MM.1S (cell line): Measurements from ENCODE around the gene TUBGCP3.

Experiments used
- DNase-seq: peaks from one replicate; pipeline ENCODE4 v3.0.0-alpha.2; 2015
- H2AFZ ChIP-seq: fragments of 300-600 bp; sonication (generic); 2 replicates; pipeline ENCODE4 v1.6.0; 2016; ENCODE audit warnings: antibody characterized with exemption, low read length
- H3F3A ChIP-seq: fragments of 300-600 bp; sonication (generic); 2 replicates; pipeline ENCODE4 v1.6.1; 2016; ENCODE audit warnings: mild to moderate bottlenecking, antibody characterized with exemption, low read length, moderate library complexity, mixed read lengths; ENCODE audit not compliant: insufficient read depth
- H3K27ac ChIP-seq: fragments of 300-600 bp; sonication (generic); 2 replicates; pipeline ENCODE4 v1.5.1; 2016; ENCODE audit warnings: mild to moderate bottlenecking, low read length
- H3K27me3 ChIP-seq: fragments of 300-600 bp; sonication (generic); replicated peaks from 2 replicates; pipeline ENCODE4 v1.6.0; 2016; ENCODE audit warnings: low read length; ENCODE audit not compliant: insufficient read depth
- H3K36me3 ChIP-seq: fragments of 300-600 bp; sonication (generic); replicated peaks from 2 replicates; pipeline ENCODE4 v1.6.1; 2016; ENCODE audit warnings: mild to moderate bottlenecking, low read length, mixed read lengths; ENCODE audit not compliant: insufficient read depth
- H3K4me1 ChIP-seq: fragments of 300-600 bp; sonication (generic); 2 replicates; pipeline ENCODE4 v1.6.1; 2016; ENCODE audit warnings: low read length, mixed read lengths
- H3K4me2 ChIP-seq: fragments of 300-600 bp; sonication (generic); 2 replicates; pipeline ENCODE4 v1.6.0; 2016; ENCODE audit warnings: low read depth, low read length
- H3K4me3 ChIP-seq: fragments of 300-600 bp; sonication (generic); 2 replicates; pipeline ENCODE4 v1.5.1; 2016; ENCODE audit warnings: low read length, mixed read lengths
- H3K79me2 ChIP-seq: fragments of 300-600 bp; sonication (generic); 2 replicates; pipeline ENCODE4 v1.6.1; 2016; ENCODE audit warnings: mixed run types, low read length, mixed read lengths
- H3K9ac ChIP-seq: fragments of 300-600 bp; sonication (generic); 2 replicates; pipeline ENCODE4 v1.6.1; 2016; ENCODE audit warnings: low read length, mixed read lengths
- H3K9me2 ChIP-seq: fragments of 300-600 bp; sonication (generic); replicated peaks from 2 replicates; pipeline ENCODE4 v1.6.1; 2016; ENCODE audit warnings: mild to moderate bottlenecking, low read length, mixed read lengths; ENCODE audit not compliant: insufficient read depth
- H3K9me3 ChIP-seq: fragments of 300-600 bp; sonication (generic); replicated peaks from 2 replicates; pipeline ENCODE4 v1.6.1; 2016; ENCODE audit warnings: mild to moderate bottlenecking, low read length, mixed read lengths; ENCODE audit not compliant: insufficient read depth
- H4K20me1 ChIP-seq: fragments of 300-600 bp; sonication (generic); 2 replicates; pipeline ENCODE4 v1.6.1; 2016; ENCODE audit warnings: mild to moderate bottlenecking, low read length, moderate library complexity, mixed read lengths; ENCODE audit not compliant: insufficient read depth
- CTCF ChIP-seq: fragments of 300-600 bp; sonication (generic); IDR thresholded peaks from 2 replicates; pipeline ENCODE4 v1.5.1; 2016; ENCODE audit warnings: antibody characterized with exemption, low read length, mixed read lengths
- EZH2 ChIP-seq: fragments of 300-600 bp; sonication (generic); optimal IDR thresholded peaks from 2 replicates; pipeline ENCODE3; 2017; ENCODE audit warnings: low read depth, mild to moderate bottlenecking, antibody characterized with exemption, low read length, mixed read lengths
- EZH2phosphoT487 ChIP-seq: fragments of 300-600 bp; sonication (generic); IDR thresholded peaks from 2 replicates; pipeline ENCODE4 v1.6.1; 2018; ENCODE audit warnings: antibody characterized with exemption, low read length

Gene TUBGCP3

GRCh38 chr13:112582263-112582662 is 5.7 kb downstream of the TUBGCP3 start:
- no peak overlapping the region for H3K4me2 ChIP-seq
- no peak overlapping the region for H2AFZ ChIP-seq
- peaks cover 99% of the 10 kb centered on the region for H3K79me2 ChIP-seq
- peaks cover 8% of the 10 kb centered on the region for H3K4me1 ChIP-seq
- no peaks in the 10 kb centered on the region for H3K9me2 ChIP-seq
- H3F3A ChIP-seq: peaks cover 9% of the 10 kb centered on the region
- no peak overlapping the region for H3K27ac ChIP-seq
- no peaks in the 10 kb centered on the region for H3K36me3 ChIP-seq
- H4K20me1 ChIP-seq: peaks cover 51% of the 10 kb centered on the region
- H3K9ac ChIP-seq: no peak overlapping the region
- TF ChIP-seq CTCF (no peak), EZH2 (no peak), EZH2phosphoT487 (no peak)
- DNase-seq: no peak
- H3K9me3 ChIP-seq: no peaks in the 10 kb centered on the region
- H3K4me3 ChIP-seq: no peak overlapping the region
- H3K27me3 ChIP-seq: no peaks in the 10 kb centered on the region

- peaks cover 64% of the 10 kb centered on the region for H4K20me1 ChIP-seq
- H3K9me3 ChIP-seq: no peaks in the 10 kb centered on the region
- H2AFZ ChIP-seq: no peak overlapping the region
- H3K79me2 ChIP-seq: peaks cover 99% of the 10 kb centered on the region
- H3K4me3 ChIP-seq: no peak overlapping the region
- H3K9ac ChIP-seq: no peak overlapping the region
- no peaks in the 10 kb centered on the region for H3F3A ChIP-seq
- TF ChIP-seq EZH2: no peak
- no peak for TF ChIP-seq CTCF
- TF ChIP-seq EZH2phosphoT487: no peak
- no peak overlapping the region for H3K4me2 ChIP-seq
- no peak for DNase-seq
- no peaks in the 10 kb centered on the region for H3K27me3 ChIP-seq
- no peaks in the 10 kb centered on the region for H3K9me2 ChIP-seq
- peaks cover 7% of the 10 kb centered on the region; the same call in 1 of the 2 replicates for H3K4me1 ChIP-seq
- no peaks in the 10 kb centered on the region for H3K36me3 ChIP-seq
- H3K27ac ChIP-seq: no peak overlapping the region
Measured at GRCh38 chr13:112580912-112581311, 7.0 kb downstream of the TUBGCP3 start.

GRCh38 chr13:112580211-112580610 is 7.7 kb downstream of the TUBGCP3 start:
- Histone ChIP-seq H3F3A (no peaks in the 10 kb centered on the region), H3K4me2 (no peak overlapping the region), H3K9me2 (no peaks in the 10 kb centered on the region), H3K27me3 (no peaks in the 10 kb centered on the region), H3K9ac (no peak overlapping the region), H3K36me3 (no peaks in the 10 kb centered on the region), H3K4me1 (peaks cover 13% of the 10 kb centered on the region), H3K4me3 (no peak overlapping the region), H4K20me1 (peaks cover 71% of the 10 kb centered on the region), H3K9me3 (no peaks in the 10 kb centered on the region), H3K79me2 (peaks cover 99% of the 10 kb centered on the region), H2AFZ (no peak overlapping the region), H3K27ac (no peak overlapping the region)
- no peak for TF ChIP-seq CTCF
- no peak for TF ChIP-seq EZH2phosphoT487
- no peak for DNase-seq
